EL (cell line): ENCODE data around the gene GNPTG.

Experiments used
- DNase-seq: peaks from one replicate; pipeline ENCODE4 v3.0.0-alpha.2; 2016

GNPTG gene

GRCh38 chr16:1351582-1352362 is at the start of gene GNPTG, which contains the start of gene TSR3:
GNPTG (plus strand) TSS chr16:1351931; CDS start chr16:1351966, 35 bp downstream.
TSR3 (minus strand) TSS chr16:1351878; CDS start chr16:1351804, 74 bp downstream.
- peak; percentile 84 for DNase-seq

GRCh38 chr16:1305823-1306222 is 45.9 kb upstream of the GNPTG start:
- no peak for DNase-seq

- DNase-seq = no peak
Measured at GRCh38 chr16:1306334-1306733, 45.4 kb upstream of the GNPTG start.

GRCh38 chr16:1308036-1308976 is 43.4 kb upstream of the GNPTG start:
- DNase-seq = no peak

GRCh38 chr16:1308977-1309885 is 42.5 kb upstream of the GNPTG start, which contains the start of gene UBE2I:
UBE2I (plus strand) TSS chr16:1309636; CDS start chr16:1314031, 4,395 bp downstream.
- DNase-seq = peak; percentile 96

- peak; percentile 54 for DNase-seq
Measured at GRCh38 chr16:1309888-1310831, 41.6 kb upstream of the GNPTG start.

GRCh38 chr16:1310832-1311200 is 40.9 kb upstream of the GNPTG start:
- peak; percentile 24 for DNase-seq

- no peak for DNase-seq
Measured at GRCh38 chr16:1311212-1311737, 40.5 kb upstream of the GNPTG start.

GRCh38 chr16:1311738-1312466 is 39.8 kb upstream of the GNPTG start:
- DNase-seq = no peak

GRCh38 chr16:1312467-1312816 is 39.3 kb upstream of the GNPTG start:
- no peak for DNase-seq

GRCh38 chr16:1312903-1313302 is 38.8 kb upstream of the GNPTG start:
- DNase-seq = no peak

GRCh38 chr16:1313721-1314369 is 37.9 kb upstream of the GNPTG start:
- DNase-seq = no peak

GRCh38 chr16:1314399-1315068 is 37.2 kb upstream of the GNPTG start:
- no peak for DNase-seq

GRCh38 chr16:1315081-1316032 is 36.4 kb upstream of the GNPTG start:
- no peak for DNase-seq

- no peak for DNase-seq
Measured at GRCh38 chr16:1316033-1316405, 35.7 kb upstream of the GNPTG start.

- no peak for DNase-seq
Measured at GRCh38 chr16:1317479-1318267, 34.1 kb upstream of the GNPTG start.

GRCh38 chr16:1318268-1318545 is 33.5 kb upstream of the GNPTG start:
- no peak for DNase-seq

GRCh38 chr16:1319041-1319440 is 32.7 kb upstream of the GNPTG start:
- DNase-seq = no peak
